GM13976 (cell line): ENCODE measurements around the gene FNDC8.

Experiments
- DNase-seq: peaks from one replicate; pipeline ENCODE4 v3.0.0; 2012; ENCODE audit warnings: low spot score
- in situ Hi-C: fragments of 300-500 bp; cut with MboI; formaldehyde crosslinking; loops from one replicate; pipeline ENCODE4 v1.12.0; 2022; ENCODE audit warnings: low sequenced_read_pairs, mixed read lengths, inconsistent platforms; ENCODE audit not compliant: unreplicated experiment
- TF ChIP-seq, protein P1 (sequence below): IDR thresholded peaks from 2 replicates; pipeline ENCODE4 v1.5.1; 2012; ENCODE audit warnings: borderline replicate concordance, mild to moderate bottlenecking; ENCODE audit not compliant: insufficient read depth; ENCODE audit errors: extremely low read depth, missing control alignments, control extremely low read depth

Gene FNDC8

DNA sequence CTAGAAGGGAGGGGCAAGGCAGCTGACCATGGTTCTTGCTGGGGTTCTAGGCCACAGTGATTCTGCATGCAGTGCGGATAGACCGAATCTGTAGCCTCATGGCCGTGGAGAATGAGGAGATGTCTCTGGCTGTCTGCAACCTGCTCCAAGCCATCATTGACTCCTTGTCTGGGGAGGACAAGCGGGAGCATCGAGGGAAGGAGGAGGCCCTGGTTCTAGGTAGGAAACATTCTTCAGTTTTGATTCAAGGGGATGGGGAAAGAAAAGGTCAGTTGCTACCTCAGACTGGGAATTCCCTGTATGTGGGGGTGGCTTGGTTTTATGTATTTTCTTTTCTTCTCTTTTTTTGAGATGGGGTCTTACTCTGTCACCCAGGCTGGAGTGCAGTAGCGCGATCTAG lies 33.8 kb downstream of the FNDC8 start:
- TF ChIP-seq, protein P1, sequence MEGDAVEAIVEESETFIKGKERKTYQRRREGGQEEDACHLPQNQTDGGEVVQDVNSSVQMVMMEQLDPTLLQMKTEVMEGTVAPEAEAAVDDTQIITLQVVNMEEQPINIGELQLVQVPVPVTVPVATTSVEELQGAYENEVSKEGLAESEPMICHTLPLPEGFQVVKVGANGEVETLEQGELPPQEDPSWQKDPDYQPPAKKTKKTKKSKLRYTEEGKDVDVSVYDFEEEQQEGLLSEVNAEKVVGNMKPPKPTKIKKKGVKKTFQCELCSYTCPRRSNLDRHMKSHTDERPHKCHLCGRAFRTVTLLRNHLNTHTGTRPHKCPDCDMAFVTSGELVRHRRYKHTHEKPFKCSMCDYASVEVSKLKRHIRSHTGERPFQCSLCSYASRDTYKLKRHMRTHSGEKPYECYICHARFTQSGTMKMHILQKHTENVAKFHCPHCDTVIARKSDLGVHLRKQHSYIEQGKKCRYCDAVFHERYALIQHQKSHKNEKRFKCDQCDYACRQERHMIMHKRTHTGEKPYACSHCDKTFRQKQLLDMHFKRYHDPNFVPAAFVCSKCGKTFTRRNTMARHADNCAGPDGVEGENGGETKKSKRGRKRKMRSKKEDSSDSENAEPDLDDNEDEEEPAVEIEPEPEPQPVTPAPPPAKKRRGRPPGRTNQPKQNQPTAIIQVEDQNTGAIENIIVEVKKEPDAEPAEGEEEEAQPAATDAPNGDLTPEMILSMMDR = no peak
- no peak for DNase-seq
- in situ Hi-C loops = loop anchor here (25.0 kb wide), 1 partner anchor 582 kb away; the partner anchor contains the start of gene RASL10B

DNA sequence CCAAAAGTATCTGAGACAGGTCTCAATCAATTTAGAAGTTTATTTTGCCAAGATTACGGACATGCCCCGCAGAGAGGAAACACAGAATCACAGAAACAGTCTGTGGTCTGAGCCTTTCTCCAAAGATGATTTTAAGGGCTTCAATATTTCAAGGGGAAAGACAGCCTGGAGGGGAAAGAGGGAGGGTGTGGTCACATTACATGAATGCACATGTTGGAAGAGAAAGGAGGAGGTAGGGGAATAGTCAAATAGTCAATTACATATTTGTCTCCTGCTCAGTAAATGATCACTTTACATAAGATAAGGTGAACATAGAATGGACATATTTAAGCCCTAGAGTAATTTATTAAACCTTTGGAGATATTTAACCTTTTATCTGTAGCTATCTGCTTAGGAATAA lies 38.5 kb downstream of the FNDC8 start:
- TF ChIP-seq, protein P1 = no peak
- no peak for DNase-seq
- in situ Hi-C loops = loop anchor here (25.0 kb wide), 1 partner anchor 577 kb away; the partner anchor contains the start of gene RASL10B

GRCh38 chr17:35160354-35161201 lies 39.2 kb downstream of the FNDC8 start:
- DNase-seq = no peak
- in situ Hi-C loops = loop anchor here (25.0 kb wide), 1 partner anchor 577 kb away; the partner anchor contains the start of gene RASL10B
- TF ChIP-seq, protein P1 = no peak

- TF ChIP-seq, protein P1 = no peak
- in situ Hi-C loops = loop anchor here (25.0 kb wide), 1 partner anchor 576 kb away; the partner anchor contains the start of gene RASL10B
- no peak for DNase-seq
These were observed 39.9 kb downstream of the FNDC8 start for GRCh38 chr17:35161281-35161761.

DNA sequence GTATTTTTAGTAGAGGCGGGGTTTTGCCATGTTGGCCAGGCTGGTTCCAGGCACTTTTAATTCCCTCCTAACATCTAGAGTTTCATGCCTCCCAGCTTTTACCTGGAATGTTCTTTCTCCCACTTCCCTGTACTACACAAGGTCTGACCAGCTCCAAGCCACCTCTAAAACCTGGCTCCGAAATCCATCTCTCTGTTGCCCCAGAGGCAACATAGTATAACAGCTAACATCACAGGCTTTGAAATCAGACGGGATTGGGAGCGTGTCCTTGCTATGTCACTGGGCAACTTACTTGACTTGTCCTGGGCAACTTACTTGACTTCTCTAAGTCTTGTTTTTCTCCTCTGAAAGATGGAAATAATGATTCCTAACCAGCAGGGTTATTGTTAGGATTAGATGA lies 41.3 kb downstream of the FNDC8 start:
- TF ChIP-seq, protein P1 = no peak
- in situ Hi-C loops = loop anchor here (25.0 kb wide), 1 partner anchor 575 kb away; the partner anchor contains the start of gene RASL10B
- DNase-seq = no peak

GRCh38 chr17:35163886-35164285 lies 42.5 kb downstream of the FNDC8 start:
- TF ChIP-seq, protein P1 = no peak
- in situ Hi-C loops = loop anchor here (25.0 kb wide), 1 partner anchor 573 kb away; the partner anchor contains the start of gene RASL10B
- no peak for DNase-seq
